Loucy (cell line): ENCODE data around the gene SLC35G3.

Source experiments
- H2AFZ ChIP-seq: fragments of 200-600 bp; sonication (generic); 2 replicates; pipeline ENCODE4 v1.6.0; 2016; ENCODE audit warnings: antibody characterized with exemption, mild to moderate bottlenecking, low read length, moderate library complexity
- H3F3A ChIP-seq: fragments of 200-600 bp; 2 replicates; pipeline ENCODE4 v1.6.0; 2016; ENCODE audit warnings: antibody characterized with exemption, low read depth, mild to moderate bottlenecking
- H3K27me3 ChIP-seq: fragments of 200-600 bp; sonication (generic); 2 replicates; pipeline ENCODE4 v1.6.1; 2014; ENCODE audit warnings: low read length, mild to moderate bottlenecking; ENCODE audit not compliant: insufficient read depth, poor library complexity, severe bottlenecking
- H3K36me3 ChIP-seq: fragments of 200-600 bp; sonication (generic); 2 replicates; pipeline ENCODE4 v1.6.1; 2016; ENCODE audit warnings: low read length; ENCODE audit not compliant: insufficient read depth
- H3K4me1 ChIP-seq: fragments of 200-600 bp; sonication (generic); 2 replicates; pipeline ENCODE4 v1.5.1; 2014; ENCODE audit warnings: low read length, mild to moderate bottlenecking; ENCODE audit not compliant: insufficient read depth, poor library complexity, severe bottlenecking
- H3K4me2 ChIP-seq: fragments of 200-600 bp; sonication (generic); 2 replicates; pipeline ENCODE4 v1.6.0; 2014; ENCODE audit warnings: antibody characterized with exemption, low read length, low read depth, mild to moderate bottlenecking; ENCODE audit not compliant: poor library complexity, severe bottlenecking
- H3K4me3 ChIP-seq: fragments of 200-600 bp; sonication (generic); 2 replicates; pipeline ENCODE4 v1.5.1; 2014; ENCODE audit warnings: low read length, mild to moderate bottlenecking, mixed read lengths; ENCODE audit not compliant: poor library complexity, severe bottlenecking
- H3K79me2 ChIP-seq: fragments of 200-600 bp; sonication (generic); 2 replicates; pipeline ENCODE4 v1.6.1; 2014; ENCODE audit warnings: low read length; ENCODE audit not compliant: insufficient read depth
- H3K9ac ChIP-seq: fragments of 200-600 bp; sonication (generic); 2 replicates; pipeline ENCODE4 v1.6.0; 2014; ENCODE audit warnings: mild to moderate bottlenecking, low read depth, low read length, moderate library complexity; ENCODE audit not compliant: poor library complexity, severe bottlenecking
- H3K9me2 ChIP-seq: fragments of 200-600 bp; sonication (generic); replicated peaks from 2 replicates; pipeline ENCODE4 v1.6.1; 2016; ENCODE audit warnings: low read depth, low read length, mixed read lengths
- H3K9me3 ChIP-seq: fragments of 200-600 bp; sonication (generic); 2 replicates; pipeline ENCODE4 v1.6.1; 2014; ENCODE audit warnings: mild to moderate bottlenecking, antibody characterized with exemption, low read length, low read depth; ENCODE audit not compliant: insufficient read depth
- H4K20me1 ChIP-seq: fragments of 200-600 bp; sonication (generic); 2 replicates; pipeline ENCODE4 v1.6.0; 2014; ENCODE audit warnings: antibody characterized with exemption, low read length, mild to moderate bottlenecking; ENCODE audit not compliant: insufficient read depth, poor library complexity, severe bottlenecking
- CTCF ChIP-seq: fragments of 200-600 bp; sonication (generic); conservative IDR thresholded peaks from 2 replicates; pipeline ENCODE4 v1.5.1; 2014; ENCODE audit warnings: mild to moderate bottlenecking, antibody characterized with exemption, low read length
- EZH2phosphoT487 ChIP-seq: fragments of 200-600 bp; IDR thresholded peaks from 2 replicates; pipeline ENCODE4 v1.6.1; 2018; ENCODE audit warnings: antibody characterized with exemption, mild to moderate bottlenecking, moderate library complexity, borderline replicate concordance

The SLC35G3 gene

GRCh38 chr17:35147375-35147905 lies 46.8 kb downstream of the SLC35G3 start, which contains the start of gene UNC45B:
UNC45B (plus strand) TSS chr17:35147817; CDS start chr17:35148264, 447 bp downstream.
- no peaks in the 10 kb centered on the region for H3K9me3 ChIP-seq
- no peaks in the 10 kb centered on the region for H3K27me3 ChIP-seq
- H3K4me3 ChIP-seq, result no peak within 1 kb of the TSS
- no peaks in the 10 kb centered on the region for H4K20me1 ChIP-seq
- H3K79me2 ChIP-seq, result no peaks in the 10 kb centered on the region
- H3K9ac ChIP-seq, result no peak within 1 kb of the TSS
- no peak for TF ChIP-seq CTCF
- no peak for TF ChIP-seq EZH2phosphoT487
- H3K4me1 ChIP-seq, result no peaks in the 10 kb centered on the region
- no peaks in the 10 kb centered on the region for H3K36me3 ChIP-seq
- H3F3A ChIP-seq, result no peaks in the 10 kb centered on the region
- no peak within 1 kb of the TSS for H3K4me2 ChIP-seq
- H2AFZ ChIP-seq, result no peak within 1 kb of the TSS
- no peaks in the 10 kb centered on the region for H3K9me2 ChIP-seq

- Histone ChIP-seq H3K36me3 (no peaks in the 10 kb centered on the region), H2AFZ (no peak overlapping the region), H3F3A (no peaks in the 10 kb centered on the region), H4K20me1 (no peaks in the 10 kb centered on the region), H3K79me2 (peaks cover 7% of the 10 kb centered on the region), H3K4me1 (no peaks in the 10 kb centered on the region), H3K4me2 (no peak overlapping the region), H3K4me3 (no peak overlapping the region), H3K9ac (no peak overlapping the region), H3K27me3 (no peaks in the 10 kb centered on the region), H3K9me2 (no peaks in the 10 kb centered on the region), H3K9me3 (no peaks in the 10 kb centered on the region)
- TF ChIP-seq CTCF, result no peak
- no peak for TF ChIP-seq EZH2phosphoT487
These were observed 47.9 kb downstream of the SLC35G3 start for GRCh38 chr17:35146214-35146833.

GRCh38 chr17:35144840-35145239 lies 49.4 kb downstream of the SLC35G3 start:
- no peaks in the 10 kb centered on the region for H3K9me3 ChIP-seq
- H3K9ac ChIP-seq, result no peak overlapping the region
- H4K20me1 ChIP-seq, result peaks cover under 1% of the 10 kb centered on the region
- H3K4me2 ChIP-seq, result no peak overlapping the region
- H3K4me1 ChIP-seq, result peaks cover 12% of the 10 kb centered on the region
- no peaks in the 10 kb centered on the region for H3K36me3 ChIP-seq
- no peak overlapping the region for H3K4me3 ChIP-seq
- H3K79me2 ChIP-seq, result peaks cover 21% of the 10 kb centered on the region
- H3F3A ChIP-seq, result no peaks in the 10 kb centered on the region
- no peak overlapping the region for H2AFZ ChIP-seq
- H3K27me3 ChIP-seq, result no peaks in the 10 kb centered on the region
- no peak for TF ChIP-seq EZH2phosphoT487
- no peak for TF ChIP-seq CTCF
- H3K9me2 ChIP-seq, result no peaks in the 10 kb centered on the region
